KBM-7 (cell line): ENCODE data around the gene SNX21.

Source experiments
- DNase-seq: peaks from one replicate; pipeline ENCODE4 v3.0.0-alpha.2; 2015
- in situ Hi-C: fragments of 300-500 bp; cut with MboI; formaldehyde crosslinking; loops from 2 replicates; pipeline ENCODE4 v1.14.3; 2020; ENCODE audit warnings: low sequenced_read_pairs, low pct_unique_long_range_greater_than_20kb, mixed read lengths

Gene SNX21

DNA sequence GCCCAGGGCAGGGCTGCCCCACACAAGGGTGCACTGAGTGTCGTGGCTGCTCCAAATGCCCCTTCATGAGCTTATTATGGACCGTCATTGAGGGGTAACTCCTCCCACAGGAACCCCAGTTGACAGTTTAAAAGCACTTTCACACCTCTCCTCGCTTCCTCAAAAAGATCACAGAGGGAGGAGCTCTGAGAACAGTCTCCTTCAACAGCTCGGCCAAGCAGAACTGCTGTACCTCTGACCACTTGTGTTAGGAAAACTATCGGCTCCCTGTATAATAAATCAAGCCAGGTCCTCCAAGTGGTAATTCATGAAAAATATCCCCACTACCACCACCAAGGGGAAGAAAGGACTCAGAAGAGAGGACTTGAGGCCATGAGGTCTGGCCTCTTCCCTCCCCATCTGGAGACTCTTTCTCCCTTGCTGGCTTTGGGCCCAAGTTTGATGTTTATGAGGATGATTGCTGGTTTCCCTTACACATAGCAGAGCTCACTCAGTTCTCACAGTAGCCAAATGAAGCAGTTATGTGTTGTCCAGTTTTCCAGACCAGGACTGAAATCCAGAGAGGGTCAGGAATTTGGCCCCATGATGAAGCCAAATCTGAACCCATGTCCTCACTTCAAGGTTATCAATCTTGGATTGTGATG is 8.7 kb downstream of the SNX21 start:
- peak; percentile 66 for DNase-seq
- in situ Hi-C loops: no loop called here

DNA sequence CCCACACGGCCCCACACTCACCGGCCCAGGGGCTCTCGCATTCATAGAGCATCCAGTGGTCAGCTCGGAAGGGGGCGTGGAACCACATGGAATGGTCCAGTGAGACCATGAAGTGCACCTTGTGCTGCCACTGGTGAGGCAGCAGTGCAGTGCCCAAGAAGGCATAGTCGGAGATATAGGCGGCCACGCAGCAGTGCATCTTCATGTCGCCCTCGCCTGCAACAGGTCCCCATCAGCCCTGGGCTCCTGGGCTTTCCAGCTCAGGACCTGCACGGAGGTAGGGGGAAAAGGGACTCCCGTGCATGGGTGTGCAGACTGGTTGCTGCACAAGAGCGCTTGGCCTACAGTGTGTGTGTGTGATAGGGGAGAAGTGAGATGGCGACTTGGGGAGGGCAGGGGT is 9.9 kb downstream of the SNX21 start:
- no peak for DNase-seq
- in situ Hi-C loops: no loop called here

DNA sequence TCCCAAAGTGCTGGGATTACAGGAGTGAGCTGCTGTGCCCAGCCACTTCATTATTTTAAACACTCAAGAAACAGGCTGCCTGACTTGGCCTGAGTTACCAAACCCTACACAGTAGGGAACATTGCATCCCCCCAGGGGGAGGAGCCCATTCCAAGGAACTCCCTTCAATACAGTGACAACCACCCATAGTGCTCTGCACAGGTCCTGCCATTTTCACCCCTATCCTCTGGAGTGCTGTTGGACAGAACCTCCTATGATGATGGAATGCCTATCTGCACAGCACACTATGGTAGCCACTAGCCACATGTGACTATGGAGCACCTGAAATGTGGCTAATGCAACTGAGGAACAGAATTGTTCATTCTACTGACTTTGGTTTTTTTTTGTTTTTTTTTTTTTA is 11.9 kb downstream of the SNX21 start:
- in situ Hi-C loops: no loop called here
- DNase-seq: no peak

DNA sequence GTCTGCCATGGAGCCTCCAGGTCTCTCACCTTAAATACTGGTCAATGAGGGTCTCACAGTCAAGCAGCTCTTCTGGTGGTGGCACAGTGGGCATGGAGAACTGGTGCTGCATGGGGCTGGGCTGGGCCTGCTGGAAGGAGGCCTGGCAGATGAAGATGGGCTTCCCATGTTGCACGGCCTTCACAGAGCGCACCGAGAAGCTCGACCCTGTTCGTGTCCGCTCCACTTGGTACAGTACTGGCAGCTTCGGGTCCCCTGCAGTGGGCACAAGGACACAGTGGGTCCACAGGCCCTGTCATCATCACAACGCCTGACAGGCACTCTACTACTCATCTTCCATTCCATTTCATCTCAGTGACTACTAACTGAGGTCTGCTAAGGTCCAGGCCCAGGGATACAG is 14.8 kb downstream of the SNX21 start:
- in situ Hi-C loops: no loop called here
- DNase-seq: no peak

DNA sequence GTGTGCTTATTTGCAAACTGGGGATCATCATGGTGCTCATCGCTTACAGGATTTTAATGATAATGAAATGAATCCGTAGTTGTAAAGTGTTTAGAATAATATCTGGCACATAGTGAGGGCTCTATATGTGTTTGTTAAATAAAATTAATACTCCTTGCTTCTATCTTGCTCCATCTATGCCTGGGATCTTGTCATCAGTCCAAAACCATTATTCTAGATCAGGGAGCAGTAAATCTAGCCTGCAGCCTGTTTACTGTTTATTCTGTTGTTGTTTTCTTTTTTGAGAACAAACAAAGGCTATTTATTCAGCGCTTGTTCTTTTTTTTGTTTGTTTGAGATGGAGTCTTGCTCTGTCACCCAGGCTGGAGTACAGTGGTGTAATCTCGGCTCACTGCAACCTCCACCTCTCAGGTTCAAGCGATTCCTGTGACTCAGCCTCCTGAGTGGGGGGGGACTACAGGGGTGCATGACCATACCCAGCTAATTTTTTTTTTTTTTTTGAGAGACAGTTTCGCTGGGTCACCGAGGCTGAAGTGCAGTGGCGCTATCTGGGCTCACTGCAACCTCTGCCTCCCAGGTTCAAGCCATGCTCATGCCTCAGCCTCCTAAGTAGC is 15.5 kb downstream of the SNX21 start:
- no peak for DNase-seq
- in situ Hi-C loops: no loop called here

DNA sequence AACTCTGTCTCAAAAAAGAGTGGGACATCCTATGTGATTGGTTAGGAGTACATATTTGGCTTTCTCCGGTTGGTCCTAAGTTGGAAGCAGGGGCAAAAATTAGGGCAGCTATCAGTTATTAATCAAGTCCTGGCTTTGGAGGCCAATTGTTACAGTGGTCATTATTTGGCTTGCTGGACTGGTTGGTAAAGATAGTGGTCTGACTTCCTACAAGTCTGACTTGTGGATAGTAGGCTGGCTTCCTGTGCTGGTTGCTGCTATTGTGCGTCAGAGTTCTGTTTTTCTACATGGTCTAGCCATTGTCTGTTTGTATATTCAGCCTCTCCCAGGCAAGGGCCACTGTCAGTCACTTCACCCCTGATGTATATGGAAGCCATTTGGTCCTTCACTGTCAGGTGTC is 16.6 kb downstream of the SNX21 start:
- in situ Hi-C loops: no loop called here
- DNase-seq: no peak

DNA sequence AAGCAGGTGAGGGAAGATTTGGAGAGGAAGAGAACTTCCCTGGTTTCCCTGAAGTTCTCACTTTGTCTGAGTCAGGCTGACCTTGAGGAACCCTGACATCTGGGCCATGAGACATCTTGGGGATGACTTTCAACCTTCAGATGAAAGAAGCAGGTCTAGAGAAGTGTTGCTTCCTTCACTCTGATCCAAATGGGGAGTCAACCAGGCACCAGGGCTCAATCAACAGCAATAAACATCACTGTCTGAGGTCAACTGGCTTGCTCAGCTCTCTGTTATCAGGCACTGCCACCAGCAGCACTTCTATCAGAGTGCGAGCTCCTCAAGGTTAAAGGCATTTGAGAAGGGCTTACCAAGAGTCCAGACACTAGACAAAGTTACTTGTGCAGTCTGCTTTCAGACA is 17.3 kb downstream of the SNX21 start:
- DNase-seq: no peak
- in situ Hi-C loops: no loop called here

DNA sequence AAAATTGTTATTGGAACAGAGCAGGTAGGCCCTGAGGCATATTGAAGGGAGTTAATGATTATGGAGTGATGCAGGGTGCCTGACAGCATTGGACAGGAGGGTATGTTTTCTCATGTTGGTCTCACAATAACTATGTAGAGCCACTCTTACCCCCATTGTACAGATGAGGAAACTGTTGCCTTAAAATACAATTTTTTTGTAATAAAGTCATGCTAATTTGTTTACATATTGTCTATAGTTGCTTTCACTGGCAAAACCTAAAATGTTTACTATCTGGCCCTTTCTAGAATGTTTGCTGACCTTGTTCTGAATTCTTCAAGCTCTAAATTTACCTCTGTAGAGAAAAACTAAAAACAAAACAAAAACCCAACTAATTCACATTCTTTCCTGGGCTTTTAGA is 17.9 kb downstream of the SNX21 start:
- no peak for DNase-seq
- in situ Hi-C loops: no loop called here

DNA sequence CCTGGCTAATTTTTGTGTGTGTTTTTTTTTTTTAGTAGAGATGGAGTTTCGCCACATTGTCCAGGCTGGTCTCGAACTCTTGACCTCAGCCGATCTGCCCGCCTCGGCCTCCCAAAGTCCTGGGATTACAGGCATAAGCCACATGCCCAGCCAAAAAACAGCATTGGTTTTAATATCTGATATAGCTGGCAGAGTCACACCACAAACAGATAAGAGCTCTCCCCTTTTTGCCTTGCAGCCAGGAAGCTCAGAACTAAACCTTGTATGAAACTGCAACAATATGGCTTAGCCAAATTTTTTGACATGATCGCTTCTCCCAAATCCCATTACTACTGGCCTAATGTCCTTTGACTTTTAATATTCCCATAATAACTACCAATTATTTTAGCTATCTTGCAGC is 18.7 kb downstream of the SNX21 start:
- DNase-seq: no peak
- in situ Hi-C loops: no loop called here

DNA sequence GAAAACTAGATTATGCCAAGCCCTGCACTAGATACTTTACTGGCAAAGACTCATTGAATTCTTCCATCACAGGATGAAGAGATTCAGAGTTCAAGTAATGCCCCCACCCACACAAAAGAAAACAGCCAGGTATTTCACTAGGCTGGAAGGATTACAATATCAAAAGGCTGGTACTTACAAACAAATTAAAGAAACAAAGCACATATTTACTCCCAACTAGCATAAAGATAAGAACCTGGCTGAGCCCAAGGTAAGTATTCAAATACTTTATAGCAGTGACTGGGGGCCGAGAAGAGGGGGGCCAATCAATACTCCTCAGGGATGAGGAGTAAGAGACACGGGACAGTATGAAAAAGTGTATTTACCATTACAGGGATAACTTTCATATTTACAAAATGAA is 19.9 kb downstream of the SNX21 start:
- in situ Hi-C loops: no loop called here

DNA sequence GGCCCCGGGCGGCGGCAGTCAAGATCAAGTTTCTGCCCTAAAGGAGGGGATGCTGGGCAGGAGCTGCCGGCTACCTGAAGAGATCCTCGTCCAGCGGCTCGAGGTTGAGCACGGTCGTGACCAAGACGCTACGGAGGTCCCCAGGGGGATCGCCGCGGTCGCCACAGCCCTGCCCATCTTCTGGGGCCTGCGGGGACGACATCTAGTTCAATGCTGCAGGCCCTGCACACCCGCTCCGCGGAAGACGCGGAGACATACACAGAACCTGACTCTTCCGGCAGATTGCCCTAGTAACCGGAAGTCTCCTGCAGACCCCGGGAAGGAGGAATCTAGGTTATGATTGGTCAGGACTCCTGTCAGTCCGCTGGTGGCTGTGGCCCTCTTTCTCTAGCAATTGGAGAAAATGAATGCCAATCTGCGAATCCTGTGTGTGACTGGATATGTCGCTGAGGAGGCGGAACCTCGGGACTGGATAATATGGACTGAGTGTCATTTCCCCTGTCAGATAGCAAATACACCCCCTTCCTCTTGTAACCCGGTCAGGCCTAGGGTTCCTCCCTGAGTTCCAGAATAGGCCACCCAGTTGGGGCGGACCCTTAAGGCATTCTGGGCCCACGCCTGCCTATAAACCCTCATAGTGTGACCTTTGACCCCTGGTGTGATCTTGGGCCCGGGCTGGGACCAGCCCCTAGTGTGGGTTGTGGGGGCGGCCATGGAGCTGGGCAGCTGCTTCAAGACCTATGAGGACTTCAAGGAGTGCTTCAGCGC is 23.7 kb downstream of the SNX21 start, which contains the start of the genes ACOT8 and ZSWIM3:
TSS of gene ACOT8 (minus strand) at position 279 of the 768 bp plus-strand sequence. CDS start at position 202, 77 bp downstream.
TSS of gene ZSWIM3 (plus strand) at position 501 of the 768 bp plus-strand sequence. CDS start at position 713, 212 bp downstream.
- DNase-seq: peak; percentile 100
- in situ Hi-C loops: no loop called here

More for the DNA sequence above, 19.9 kb downstream of the SNX21 start:
- DNase-seq: no peak

DNA sequence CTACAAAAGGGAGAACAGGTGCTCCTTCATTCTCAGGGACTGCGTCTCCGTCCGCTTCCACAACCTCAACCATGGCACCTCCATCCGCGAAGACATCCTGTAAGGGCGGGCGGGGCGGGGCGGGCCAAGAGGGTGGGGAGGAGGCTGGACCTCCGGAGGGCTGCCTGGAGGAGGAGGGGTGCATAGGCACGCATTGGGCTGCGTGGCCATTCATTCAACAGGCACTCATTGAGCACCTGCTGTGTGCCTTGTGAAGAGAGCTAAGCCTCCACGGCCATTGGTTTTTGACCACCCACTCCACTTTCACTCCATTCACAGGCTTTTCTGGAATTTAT is 24.2 kb downstream of the SNX21 start:
- no peak for DNase-seq
- in situ Hi-C loops: no loop called here

DNA sequence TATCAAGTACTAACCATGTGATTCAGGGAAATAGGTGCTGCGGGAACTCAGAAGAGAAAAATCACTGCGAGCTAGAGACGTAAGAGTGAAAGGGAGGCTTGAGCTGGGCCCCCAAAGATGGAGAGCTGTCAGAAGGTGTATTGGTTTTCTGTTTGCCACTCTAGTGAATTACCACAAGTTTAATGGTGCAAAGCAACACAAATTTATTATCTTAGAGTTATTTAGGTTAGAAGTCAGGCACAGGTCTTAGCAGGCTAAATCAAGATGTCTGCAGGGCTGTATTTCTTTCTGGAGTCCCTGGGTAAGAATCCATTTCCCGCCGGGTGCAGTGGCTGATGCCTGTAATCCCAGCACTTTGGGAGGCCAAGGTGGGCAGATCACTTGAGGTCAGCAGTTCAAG is 26.3 kb downstream of the SNX21 start:
- in situ Hi-C loops: no loop called here
- no peak for DNase-seq

DNA sequence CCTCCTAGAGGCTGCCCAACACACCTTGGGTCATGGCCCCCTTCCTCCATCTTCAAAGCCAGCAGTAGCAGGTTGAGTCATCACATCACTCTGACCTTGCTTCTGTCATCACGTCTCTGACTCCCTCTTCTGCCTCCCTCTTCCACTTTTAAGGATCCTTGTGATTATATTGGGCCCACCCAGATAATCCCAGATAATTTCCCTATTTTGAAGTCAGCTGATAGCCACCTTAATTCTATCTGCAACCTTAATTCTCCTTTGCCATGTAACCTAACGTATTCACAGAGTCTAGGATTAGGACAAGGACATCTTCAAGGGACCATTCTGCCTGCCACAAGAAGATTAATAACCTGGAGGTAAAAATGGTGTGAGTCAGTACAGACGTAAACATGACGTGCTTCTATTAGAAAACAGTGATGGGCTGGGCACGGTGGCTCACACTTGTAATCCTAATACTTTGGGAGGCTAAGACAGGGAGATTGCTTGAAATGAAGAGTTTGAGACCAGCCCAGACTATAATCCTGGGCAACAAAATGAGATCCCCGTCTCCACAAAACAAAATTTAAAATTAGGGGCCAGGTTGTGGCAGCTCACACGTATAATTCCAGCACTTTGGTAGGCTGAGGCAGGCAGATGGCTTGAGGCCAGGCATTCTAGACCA is 27.1 kb downstream of the SNX21 start:
- no peak for DNase-seq
- in situ Hi-C loops: no loop called here

DNA sequence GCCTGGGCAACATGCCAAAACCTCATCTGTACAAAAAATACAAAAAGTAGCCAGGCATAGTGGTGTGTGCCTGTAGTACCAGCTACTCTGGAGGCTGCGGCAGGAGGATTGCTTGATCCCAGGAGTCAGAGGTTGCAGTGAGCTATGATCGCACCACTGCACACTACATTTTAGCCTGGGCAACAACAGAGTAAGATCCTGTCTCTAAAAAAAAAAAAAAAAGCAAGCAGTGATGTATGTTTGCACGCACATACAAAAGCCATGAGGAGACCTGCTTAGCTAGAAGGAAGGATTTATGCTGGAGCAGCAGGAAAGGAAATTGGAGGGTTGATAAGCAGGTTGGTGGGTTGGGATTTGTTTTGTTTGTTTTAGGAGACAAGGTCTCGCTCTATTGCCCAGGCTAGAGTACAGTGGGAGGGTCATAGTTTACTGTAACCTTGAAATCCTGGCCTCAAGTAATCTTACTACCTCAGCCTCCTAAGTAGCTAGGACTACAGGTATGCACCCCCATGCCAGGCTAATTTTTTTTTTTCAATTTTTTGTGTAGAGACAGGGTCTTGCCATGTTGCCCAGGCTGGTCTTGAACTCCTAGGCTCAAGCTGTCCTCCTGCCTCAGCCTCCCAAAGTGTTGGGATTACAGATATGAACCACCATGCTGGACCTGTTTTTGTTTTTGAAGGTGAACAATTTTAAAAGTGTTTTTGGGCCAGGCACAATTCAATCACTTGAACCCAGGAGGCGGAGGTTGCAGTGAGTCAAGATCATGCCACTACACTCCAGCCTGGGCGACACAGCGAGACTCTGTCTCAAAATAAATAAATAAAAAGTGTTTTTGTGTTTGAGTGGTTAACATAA is 27.8 kb downstream of the SNX21 start:
- DNase-seq: peak; percentile 36
- in situ Hi-C loops: no loop called here

DNA sequence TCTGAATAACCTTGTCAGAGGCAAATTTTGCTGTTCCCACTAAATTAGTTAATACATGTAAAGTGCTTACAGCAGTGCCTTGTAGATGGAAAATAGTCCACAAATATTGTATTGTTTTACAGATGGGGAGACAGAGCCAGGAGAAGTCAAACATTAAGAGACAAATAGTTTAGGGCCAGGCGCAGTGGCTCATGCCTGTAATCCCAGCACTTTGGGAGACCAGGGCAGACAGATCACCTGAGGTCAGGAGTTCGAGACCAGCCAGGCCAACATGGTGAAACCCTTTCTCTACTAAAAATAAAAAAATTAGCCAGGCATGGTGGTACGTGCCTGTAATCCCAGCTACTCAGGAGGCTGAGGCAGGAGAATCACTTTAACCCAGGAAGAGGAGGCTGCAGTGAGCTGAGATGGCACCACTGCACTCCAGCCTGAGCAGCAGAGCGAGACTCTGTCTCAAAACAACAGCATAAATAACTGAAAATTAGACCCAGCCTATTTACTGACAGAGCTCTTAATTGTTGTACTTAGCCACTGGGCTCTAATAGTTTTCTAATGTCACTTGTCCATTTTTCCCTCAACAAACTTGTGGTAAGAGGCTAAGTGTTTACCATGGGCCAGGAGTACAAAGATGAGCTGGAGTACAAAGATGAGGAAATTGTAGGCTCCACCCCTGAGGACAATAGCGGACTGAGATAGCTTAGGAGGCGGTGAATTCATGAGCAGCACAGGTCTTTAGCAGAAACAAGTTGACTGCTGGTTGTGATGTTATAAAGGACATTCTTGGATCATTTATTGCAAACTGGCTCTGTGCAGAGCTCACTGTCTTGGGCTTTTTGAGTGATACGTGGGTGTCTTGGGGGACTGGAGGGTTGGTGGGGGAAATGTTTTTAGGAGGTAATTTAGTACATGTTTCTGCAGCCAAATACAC is 30.2 kb downstream of the SNX21 start:
- DNase-seq: no peak
- in situ Hi-C loops: no loop called here

DNA sequence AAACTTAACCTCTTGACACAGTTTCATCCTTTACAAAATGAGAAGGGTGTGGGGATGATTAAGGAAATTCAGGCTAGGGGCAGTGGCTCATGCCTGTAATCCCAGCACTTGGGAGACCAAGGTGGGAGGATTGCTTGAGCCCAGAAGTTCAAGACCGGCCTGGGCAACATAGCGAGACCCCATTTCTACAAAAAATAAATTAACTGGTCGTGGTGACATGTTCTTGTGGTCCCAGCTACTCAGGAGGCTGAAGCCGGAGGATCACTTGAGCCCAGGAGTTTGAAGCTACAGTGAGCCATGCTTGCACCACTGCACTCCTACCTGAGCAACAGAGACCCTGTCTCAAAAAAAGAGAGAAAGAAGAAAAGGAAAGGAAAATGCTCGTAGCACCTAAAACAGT is 32.9 kb downstream of the SNX21 start:
- in situ Hi-C loops: no loop called here
- no peak for DNase-seq

DNA sequence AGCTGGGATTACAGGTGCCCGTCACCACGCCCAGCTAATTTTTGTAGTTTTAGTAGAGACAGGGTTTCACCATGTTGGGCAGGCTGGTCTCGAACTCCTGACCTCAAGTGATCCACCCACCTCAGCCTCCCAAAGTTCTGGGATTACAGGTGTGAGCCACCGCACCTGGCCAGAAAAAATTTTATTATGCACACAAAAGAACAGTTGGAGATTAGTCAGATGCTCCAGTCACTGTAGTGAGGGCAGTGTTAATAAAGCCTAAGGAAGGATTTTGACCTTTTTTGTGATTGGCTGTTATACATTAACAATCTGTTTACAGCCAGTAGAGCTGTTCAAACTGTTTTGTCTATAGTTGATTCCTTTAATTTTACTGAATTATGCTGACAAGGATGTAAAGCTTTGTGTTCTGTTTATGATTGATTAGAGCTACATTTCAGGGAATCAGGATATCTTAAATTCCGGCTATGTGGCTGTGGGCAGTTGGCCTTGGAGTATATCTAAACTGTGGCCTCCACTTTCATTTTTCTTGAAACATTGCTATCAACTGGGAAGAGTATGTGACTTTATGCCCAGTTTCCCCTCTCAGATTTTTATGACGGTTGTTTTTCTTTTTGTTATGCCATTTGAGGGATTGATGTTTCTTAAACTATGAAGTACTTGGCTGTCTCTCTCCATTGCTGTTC is 33.7 kb downstream of the SNX21 start:
- DNase-seq: no peak
- in situ Hi-C loops: no loop called here
